ENCODE results near the gene GABRG3.

- TF ChIP-seq EZH2 (IDR thresholded peaks at IDR 0.05; ENCODE audit: borderline replicate concordance) (no peak), CTCF (IDR thresholded peaks at IDR 0.05; ENCODE audit: poor library complexity) (no peak)
Observed at GRCh38 chr15:27475395-27475794, 504.4 kb downstream of the GABRG3 start.
